Superior temporal gyrus (tissue), 1 donor: ENCODE results near the gene RANBP10.

Experiments
- DNase-seq: peaks from one replicate; pipeline ENCODE4 v3.0.0-alpha.2; 2016; ENCODE audit errors: extremely low spot score

Gene RANBP10

GRCh38 chr16:67675999-67676398 lies 130.4 kb downstream of the RANBP10 start:
- DNase-seq: no peak

DNA sequence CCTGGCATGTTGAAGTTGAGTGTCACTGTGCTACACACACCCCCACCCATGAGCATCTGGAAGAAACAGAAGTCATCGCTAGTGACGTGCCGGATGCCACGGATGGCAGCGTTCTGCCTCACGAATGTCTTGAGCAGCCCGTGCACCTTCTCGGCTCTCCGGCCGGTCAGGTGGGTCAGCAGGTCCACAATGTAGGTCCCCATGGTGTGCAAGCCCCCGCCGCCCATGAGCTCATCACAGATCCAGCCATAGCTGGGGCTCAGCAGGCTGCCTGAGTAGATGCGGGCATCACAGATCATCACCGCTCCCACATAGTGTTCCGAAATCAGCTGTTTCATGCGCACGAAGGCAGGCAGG lies 130.8 kb downstream of the RANBP10 start:
- no peak for DNase-seq

GRCh38 chr16:67674851-67675578 lies 131.3 kb downstream of the RANBP10 start:
- DNase-seq: no peak

DNA sequence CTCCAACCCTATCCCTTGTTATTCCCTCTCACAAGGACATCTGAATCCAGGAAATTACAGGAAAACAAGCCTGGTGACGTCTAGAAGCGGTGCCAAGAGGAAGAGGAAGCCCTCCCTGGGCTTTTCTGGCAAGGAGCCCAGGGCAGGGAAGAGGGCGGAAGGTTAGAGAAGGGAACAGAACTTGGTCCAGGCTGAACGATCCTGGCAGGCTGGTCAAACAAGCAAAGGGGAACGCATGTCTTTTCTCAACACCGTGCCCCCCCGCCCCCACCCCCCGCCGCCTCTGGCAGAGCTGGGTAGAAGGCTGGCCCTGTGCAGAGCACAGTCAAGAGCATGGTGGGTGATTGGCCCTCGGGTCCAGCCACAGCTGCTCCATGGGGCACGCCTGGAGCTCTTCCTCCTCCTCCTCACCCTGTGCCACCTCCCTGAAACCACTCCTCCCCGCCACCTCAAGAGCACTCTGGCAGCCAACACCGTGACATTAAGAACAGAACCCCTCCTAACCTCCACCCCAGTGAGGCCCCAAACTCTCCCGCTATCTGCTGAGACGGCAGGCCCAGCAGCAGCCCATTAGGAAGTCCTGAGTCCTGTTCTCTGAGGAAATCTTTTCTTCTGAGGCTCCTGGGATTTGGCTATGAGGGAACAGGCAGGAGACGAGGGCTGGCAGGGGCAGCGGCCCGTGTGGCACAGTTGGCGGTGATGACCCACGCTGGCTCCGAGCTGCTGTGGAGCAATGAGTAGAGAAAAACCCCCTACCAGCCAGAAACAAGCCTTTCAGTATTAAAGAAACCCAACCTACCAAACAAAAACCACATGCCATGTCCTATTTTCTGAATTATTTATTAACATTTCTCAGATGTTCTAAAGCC lies 132.4 kb downstream of the RANBP10 start:
- no peak for DNase-seq
